ENCODE results near the gene BACH1.
"Not testable (repeated sequence)": the region's sequence is repeated elsewhere in the genome, so short reads cannot be mapped to it uniquely, and the experiment has no call there.

The BACH1 gene

GRCh38 chr21:29349702-29350101 is 51.0 kb downstream of the BACH1 start:
- DNase-seq: no peak

GRCh38 chr21:29350246-29350779 is 51.6 kb downstream of the BACH1 start:
- DNase-seq: no peak

GRCh38 chr21:29351691-29352090 is 53.0 kb downstream of the BACH1 start:
- DNase-seq: no peak

- not testable (repeated sequence) for DNase-seq
Measured at GRCh38 chr21:29355043-29355710, 56.5 kb downstream of the BACH1 start.

GRCh38 chr21:29356291-29356690 is 57.6 kb downstream of the BACH1 start:
- not testable (repeated sequence) for DNase-seq

GRCh38 chr21:29356810-29357209 is 58.1 kb downstream of the BACH1 start:
- DNase-seq: not testable (repeated sequence)

- DNase-seq: no peak
Measured at GRCh38 chr21:29359718-29360117, 61.0 kb downstream of the BACH1 start.

GRCh38 chr21:29360799-29361765 is 62.4 kb downstream of the BACH1 start:
- DNase-seq: no peak

- no peak for DNase-seq
Measured at GRCh38 chr21:29362758-29363157, 64.0 kb downstream of the BACH1 start.

GRCh38 chr21:29365661-29366265 is 67.0 kb downstream of the BACH1 start:
- peak; percentile 43 for DNase-seq

- DNase-seq: no peak
Measured at GRCh38 chr21:29366532-29366931, 67.8 kb downstream of the BACH1 start.

GRCh38 chr21:29367335-29367734 is 68.6 kb downstream of the BACH1 start:
- no peak for DNase-seq

- DNase-seq: no peak
Measured at GRCh38 chr21:29368906-29369305, 70.2 kb downstream of the BACH1 start.

- no peak for DNase-seq
Measured at GRCh38 chr21:29371464-29371863, 72.7 kb downstream of the BACH1 start.

- DNase-seq: peak; percentile 92
Measured at GRCh38 chr21:29372063-29372802, 73.5 kb downstream of the BACH1 start.

- DNase-seq: no peak
Measured at GRCh38 chr21:29374481-29374880, 75.8 kb downstream of the BACH1 start.

- DNase-seq: peak; percentile 42
Measured at GRCh38 chr21:29376556-29376955, 77.8 kb downstream of the BACH1 start.

GRCh38 chr21:29377266-29377665 is 78.5 kb downstream of the BACH1 start:
- DNase-seq: no peak

GRCh38 chr21:29378832-29379231 is 80.1 kb downstream of the BACH1 start:
- no peak for DNase-seq

- DNase-seq: no peak
Measured at GRCh38 chr21:29379517-29380054, 80.9 kb downstream of the BACH1 start.

- no peak for DNase-seq
Measured at GRCh38 chr21:29382030-29382654, 83.4 kb downstream of the BACH1 start.

All from NCI-H1694 treated with DMSO at 0.1 percent for 48 hours (cell line).